HG02642 (cell line): Measurements from ENCODE around the gene OR6T1.

Source experiments
- ATAC-seq: cut with Tn5 transposase; IDR thresholded peaks from one replicate; pipeline ENCODE4 v1.9.1; 2021; ENCODE audit warnings: mild to moderate bottlenecking; ENCODE audit not compliant: unreplicated experiment, poor library complexity

Gene OR6T1

GRCh38 chr11:123943738-123944137 lies at the start of gene OR6T1:
TSS of gene OR6T1 (minus strand) at chr11:123943838. CDS start at chr11:123943838, 0 bp downstream.
- ATAC-seq: no peak

GRCh38 chr11:123979311-123979710 lies 35.7 kb upstream of the OR6T1 start:
- no peak for ATAC-seq

- no peak for ATAC-seq
Measured at GRCh38 chr11:123977731-123978347, 34.2 kb upstream of the OR6T1 start, which contains the start of gene OR10S1. TSS of gene OR10S1 (minus strand) at chr11:123977781. CDS start at chr11:123977664, 117 bp downstream.

GRCh38 chr11:123976770-123977560 lies 33.3 kb upstream of the OR6T1 start:
- no peak for ATAC-seq

GRCh38 chr11:123973816-123974215 lies 30.2 kb upstream of the OR6T1 start:
- no peak for ATAC-seq

GRCh38 chr11:123956752-123957151 lies 13.1 kb upstream of the OR6T1 start:
- ATAC-seq: no peak

GRCh38 chr11:123945132-123945531 lies 1.5 kb upstream of the OR6T1 start:
- ATAC-seq: no peak

- ATAC-seq: no peak
Measured at GRCh38 chr11:123942413-123942812, 1.2 kb downstream of the OR6T1 start.

- ATAC-seq: no peak
Measured at GRCh38 chr11:123939317-123939716, 4.3 kb downstream of the OR6T1 start, which contains the start of gene OR4D5. TSS of gene OR4D5 (plus strand) at chr11:123939617. CDS start at chr11:123939617, 0 bp downstream.

GRCh38 chr11:123924027-123924426 lies 19.6 kb downstream of the OR6T1 start:
- ATAC-seq: no peak

GRCh38 chr11:123920943-123921342 lies 22.7 kb downstream of the OR6T1 start:
- ATAC-seq: no peak

GRCh38 chr11:123905826-123906225 lies 37.8 kb downstream of the OR6T1 start:
- ATAC-seq: no peak

- no peak for ATAC-seq
Measured at GRCh38 chr11:123904932-123905331, 38.7 kb downstream of the OR6T1 start.

GRCh38 chr11:123903932-123904331 lies 39.7 kb downstream of the OR6T1 start:
- peak; percentile 50 for ATAC-seq

- ATAC-seq: no peak
Measured at GRCh38 chr11:123901867-123902266, 41.8 kb downstream of the OR6T1 start, which contains the start of gene OR8D4. TSS of gene OR8D4 (plus strand) at chr11:123902167. CDS start at chr11:123906432, 4,265 bp downstream.

GRCh38 chr11:123899792-123900191 lies 43.8 kb downstream of the OR6T1 start:
- ATAC-seq: no peak
